ENCODE data around the gene OAT. TPM values are rescaled to one million over a fixed set of nuclear protein-coding genes. Genes with fewer than 3 reads are reported as not detected.
A peak's percentile ranks its signal among the peaks of the same experiment; 100 is the strongest.

The OAT gene
- total RNA-seq, 1 experiment from 2014 or later, result 141 TPM

- DNase-seq (ENCODE audit: low spot score), result peak; percentile 44
Measured at GRCh38 chr10:124354411-124355382, 64.0 kb downstream of the OAT start.

- DNase-seq (ENCODE audit: low spot score), result no peak
Measured at GRCh38 chr10:124353896-124354295, 64.8 kb downstream of the OAT start.

DNA sequence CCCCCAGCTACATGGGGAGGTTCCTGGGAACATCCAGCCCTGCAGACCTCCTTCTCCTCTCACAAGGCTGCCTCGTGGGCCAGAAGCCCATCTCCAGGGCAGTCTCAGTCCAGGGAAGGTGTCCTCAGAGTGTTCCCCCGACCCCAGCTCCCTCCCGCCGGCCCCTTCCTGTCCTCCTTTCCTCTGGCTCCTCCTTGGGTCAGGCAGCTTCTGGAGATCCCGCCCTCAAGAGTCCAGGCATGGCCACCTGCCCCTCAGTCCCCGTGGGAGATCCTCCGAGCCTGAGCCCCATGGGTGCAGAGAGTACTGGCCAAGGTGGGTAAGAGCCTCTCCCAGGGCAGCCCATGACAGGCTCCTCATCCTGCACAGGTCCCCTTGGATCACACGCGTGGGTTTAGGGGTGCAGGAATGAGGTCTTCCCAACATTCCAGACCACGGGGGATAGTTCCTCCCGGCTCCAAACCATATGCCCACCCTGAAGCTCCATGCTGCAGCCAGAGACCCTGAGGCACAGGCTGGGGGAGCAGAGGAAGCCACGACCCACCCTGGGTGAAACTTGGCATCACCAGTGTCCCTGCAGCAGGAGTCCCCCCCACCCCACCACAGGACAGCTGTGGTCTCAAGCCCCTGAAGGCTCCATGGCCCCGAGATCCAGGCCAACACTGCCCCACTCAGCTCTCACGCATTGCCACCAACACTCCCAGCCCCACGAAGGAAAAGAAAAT is 65.5 kb downstream of the OAT start:
- no peak for DNase-seq (ENCODE audit: low spot score)

- DNase-seq (ENCODE audit: low spot score), result no peak
Measured at GRCh38 chr10:124351481-124352220, 67.1 kb downstream of the OAT start.

DNA sequence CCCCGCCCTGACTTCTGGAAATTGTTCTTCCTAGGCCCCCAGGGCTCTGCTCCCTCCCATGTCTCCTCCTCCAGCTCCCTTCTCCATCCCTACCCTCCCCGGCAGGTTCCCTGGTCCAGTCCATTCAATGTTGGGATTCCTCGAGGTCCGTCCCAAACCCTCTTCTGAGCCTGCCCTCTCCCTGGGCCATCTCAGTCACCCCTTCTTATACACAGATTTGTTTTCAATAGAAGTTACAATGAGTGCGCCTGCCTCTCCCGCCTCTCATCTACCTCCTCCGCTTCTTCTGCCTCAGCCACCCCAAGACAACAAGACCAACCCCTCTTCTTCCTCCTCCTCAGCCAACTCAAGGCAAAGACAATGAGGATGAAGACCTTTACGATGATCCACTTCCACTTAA is 67.9 kb downstream of the OAT start:
- DNase-seq (ENCODE audit: low spot score), result no peak

GRCh38 chr10:124349996-124350280 is 68.8 kb downstream of the OAT start:
- DNase-seq (ENCODE audit: low spot score), result no peak

DNA sequence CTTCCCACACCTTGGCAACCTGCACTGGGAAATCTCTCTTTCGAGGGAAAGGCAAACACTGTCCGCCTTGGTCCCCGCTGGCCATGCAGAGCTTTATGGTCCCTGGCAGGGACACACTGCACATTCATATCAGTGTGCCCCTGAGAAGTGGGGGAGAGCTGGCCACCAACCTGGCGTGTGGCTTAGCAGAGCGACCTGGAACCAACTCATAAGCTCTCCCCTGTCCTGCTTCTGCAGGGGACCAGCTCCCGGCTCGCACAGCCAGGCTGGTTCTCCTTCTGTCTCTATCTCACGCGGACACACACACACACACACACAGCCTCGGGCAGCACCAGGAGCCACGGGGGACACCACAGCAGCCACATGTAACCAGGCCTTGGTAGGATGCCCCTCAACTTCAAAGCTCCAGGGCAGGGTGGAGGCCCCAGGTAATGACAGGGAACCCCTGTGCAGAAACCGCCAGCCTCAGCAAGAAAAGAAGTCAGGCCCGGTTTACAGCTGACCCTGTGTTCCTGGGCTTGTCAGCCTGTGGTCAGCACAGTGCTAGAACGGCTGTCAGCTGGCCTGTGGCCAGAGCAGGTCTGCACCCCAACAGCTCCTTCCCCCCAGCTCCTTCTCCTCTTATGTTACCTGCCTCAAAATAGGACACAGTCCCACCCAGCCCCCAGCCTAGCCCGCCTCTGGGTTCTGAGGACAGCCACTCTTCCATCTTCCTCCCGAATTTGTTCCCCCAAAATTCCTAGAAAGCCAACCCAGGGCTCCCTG is 69.3 kb downstream of the OAT start:
- no peak for DNase-seq (ENCODE audit: low spot score)

- no peak for DNase-seq (ENCODE audit: low spot score)
Measured at GRCh38 chr10:124348801-124349200, 69.9 kb downstream of the OAT start.

DNA sequence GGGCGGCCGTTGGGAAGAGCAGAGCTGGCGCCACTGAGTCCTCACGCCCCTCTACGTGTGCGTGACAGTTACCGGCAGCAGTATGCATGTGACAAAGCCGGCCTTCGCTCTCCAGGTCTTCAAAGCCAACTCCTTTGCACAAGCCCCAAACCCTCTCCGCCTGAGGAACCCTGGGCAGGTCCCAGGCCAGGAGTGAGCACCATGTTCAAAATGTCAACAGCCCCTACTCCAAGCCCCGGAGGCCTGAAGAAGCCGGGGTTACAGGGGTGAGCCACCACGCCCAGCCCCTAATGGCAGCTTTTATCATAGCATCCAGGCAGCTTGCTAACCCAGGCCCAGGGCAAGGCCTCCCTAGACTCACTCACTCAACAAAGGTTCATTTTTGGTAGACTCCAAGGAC is 70.8 kb downstream of the OAT start:
- DNase-seq (ENCODE audit: low spot score), result no peak

Other genes with a start within 250 kb of the OAT start
- 0.22 TPM in 1 of 2 replicates, not detected in the other for gene NKX1-2, start 31.1 kb upstream of the OAT start, total RNA-seq (2014; rRNA removed; shearing (Covaris generic))
- 5.7 and 6.3 TPM in 2 replicates for gene LHPP, start 42.9 kb upstream of the OAT start, total RNA-seq (2014; rRNA removed; shearing (Covaris generic))